Measurements from ENCODE around the gene HCN2.
A peak's percentile ranks its signal among the peaks of the same experiment; 100 is the strongest.

Gene HCN2

DNA sequence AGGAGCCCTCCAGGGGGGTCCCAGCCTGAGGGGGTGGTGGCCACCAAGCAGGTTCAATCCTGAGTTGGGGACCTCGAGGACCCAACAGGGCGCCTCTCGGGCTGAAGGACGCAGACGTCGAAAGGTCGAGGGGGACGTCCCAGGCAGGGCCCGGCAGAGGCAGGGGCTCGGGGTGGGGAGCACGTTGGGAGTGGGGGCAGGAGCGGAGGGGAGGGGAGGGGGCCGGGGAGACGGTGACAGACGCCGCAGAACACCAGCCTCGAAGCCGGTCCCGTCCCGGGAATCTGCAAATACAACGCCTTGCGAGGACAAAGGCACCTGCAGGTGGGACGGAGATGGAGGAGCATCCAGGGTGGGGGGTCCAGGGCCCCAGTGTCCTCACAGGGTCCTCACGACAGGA is 54.1 kb downstream of the HCN2 start:
- no peak for DNase-seq

DNA sequence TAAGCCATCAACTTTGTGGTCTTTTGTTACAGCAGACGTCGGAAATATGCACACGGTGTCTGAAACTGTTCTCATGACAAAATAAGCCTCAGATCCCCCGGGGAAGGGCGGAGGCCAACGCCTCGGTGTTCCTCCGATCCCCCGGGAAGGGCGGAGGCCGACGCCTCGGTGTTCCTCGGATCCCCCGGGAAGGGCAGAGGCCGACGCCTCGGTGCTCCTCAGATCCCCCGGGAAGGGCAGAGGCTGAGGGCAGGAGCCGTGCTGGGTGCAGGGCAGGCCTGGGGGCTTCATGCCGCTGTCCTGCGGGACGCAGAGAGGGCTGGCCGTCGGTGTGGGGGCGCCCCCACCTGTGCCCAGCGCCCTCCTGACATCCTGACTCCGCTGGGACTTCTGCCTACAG is 54.7 kb downstream of the HCN2 start:
- DNase-seq, result no peak

DNA sequence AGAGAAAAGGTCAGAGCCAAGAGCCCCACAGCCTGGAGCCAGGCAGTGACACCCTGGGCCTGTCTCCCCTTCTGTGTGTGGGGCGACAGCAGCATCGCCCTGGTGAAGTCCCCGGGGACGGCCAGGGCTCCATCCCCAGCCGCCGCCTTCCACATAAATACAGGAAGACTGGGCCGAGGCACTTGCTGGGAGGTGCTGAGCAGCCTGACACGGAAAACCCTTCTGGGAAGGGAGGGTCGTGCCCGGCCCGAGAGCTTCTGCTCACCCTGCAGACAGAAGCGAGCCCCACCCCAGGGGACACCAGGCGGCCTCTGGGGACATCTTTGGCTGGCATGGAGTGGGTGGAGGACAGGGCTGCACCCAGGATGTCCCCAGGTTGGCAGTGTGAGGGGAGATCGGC is 55.1 kb downstream of the HCN2 start:
- DNase-seq, result no peak

DNA sequence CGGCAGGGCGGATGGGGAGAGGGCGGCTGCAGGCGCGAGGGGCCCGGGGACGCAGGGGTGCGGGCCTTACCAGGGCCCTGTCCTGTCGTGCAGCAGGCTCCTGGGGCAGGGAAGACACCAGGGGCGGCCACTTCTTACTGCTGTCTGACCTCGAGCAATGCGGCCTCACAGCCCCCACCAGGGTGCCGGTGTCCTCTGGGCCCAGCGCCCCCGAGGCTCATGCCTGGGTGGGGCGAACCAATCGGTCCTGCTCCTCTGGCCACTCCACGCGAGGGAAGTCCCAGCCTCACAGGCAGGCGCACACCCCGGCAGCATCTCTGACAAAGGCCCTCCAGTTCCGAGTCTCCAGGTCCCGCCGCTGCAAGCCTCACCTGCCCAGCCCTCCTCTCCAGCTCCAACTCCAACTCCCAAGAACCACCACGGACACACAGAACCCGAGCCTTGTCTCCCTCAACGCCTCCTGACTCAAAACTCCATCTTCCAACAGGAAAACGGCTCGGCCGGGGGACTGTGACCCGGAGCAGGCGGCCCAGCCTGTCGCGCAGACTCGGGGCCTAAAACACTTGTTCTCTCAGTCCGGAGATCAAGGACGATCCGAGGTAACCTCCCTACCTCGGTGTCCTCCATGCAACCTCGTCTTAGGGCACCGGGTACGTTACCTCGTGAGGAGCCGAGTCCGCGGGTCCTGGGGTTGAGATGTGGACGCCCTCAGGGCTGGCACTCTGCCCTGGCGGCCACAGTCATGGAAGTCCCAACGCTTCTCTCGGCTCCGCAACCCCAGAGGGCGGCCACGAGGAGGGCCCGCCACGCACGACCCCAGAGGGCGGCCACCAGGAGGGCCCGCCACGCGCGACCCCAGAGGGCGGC is 56.5 kb downstream of the HCN2 start:
- no peak for DNase-seq

DNA sequence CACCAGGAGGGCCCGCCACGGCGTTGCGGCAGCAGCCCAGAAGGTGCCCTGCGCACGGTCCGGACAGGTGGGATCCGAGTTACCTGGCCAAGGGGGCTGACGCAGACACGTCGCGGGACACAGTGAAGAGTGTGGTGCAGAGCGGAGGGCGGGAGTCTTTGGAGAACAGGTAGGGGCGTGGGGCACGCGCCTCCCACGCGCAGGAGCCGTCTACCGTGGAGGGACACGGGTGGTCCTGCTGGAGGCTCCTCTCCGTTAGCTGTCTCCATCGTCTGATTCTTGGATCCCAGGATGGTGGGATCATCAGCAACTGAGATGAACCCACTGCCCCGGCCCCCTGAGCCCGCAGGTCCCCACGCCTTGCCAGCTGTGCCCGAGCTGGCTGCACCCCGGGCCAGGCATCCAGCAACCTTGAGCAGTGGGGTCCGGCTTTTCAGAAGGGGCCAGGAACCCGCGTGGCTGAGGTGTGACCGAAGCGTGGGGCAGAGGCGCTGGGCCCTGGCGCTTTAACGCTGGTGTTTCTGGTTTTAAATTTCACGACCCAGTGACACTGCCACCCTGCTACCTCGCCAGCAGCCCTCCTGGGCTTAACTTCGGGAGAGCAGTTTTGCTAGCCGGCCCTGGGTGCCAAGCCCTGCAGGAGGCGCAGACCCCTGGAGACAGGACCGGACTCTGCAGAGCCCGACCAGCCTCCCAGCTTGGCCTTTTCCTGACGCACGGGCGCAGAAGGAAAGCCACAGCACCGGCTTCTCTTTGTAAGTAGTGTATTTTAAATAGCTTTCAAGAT is 57.3 kb downstream of the HCN2 start:
- no peak for DNase-seq

DNA sequence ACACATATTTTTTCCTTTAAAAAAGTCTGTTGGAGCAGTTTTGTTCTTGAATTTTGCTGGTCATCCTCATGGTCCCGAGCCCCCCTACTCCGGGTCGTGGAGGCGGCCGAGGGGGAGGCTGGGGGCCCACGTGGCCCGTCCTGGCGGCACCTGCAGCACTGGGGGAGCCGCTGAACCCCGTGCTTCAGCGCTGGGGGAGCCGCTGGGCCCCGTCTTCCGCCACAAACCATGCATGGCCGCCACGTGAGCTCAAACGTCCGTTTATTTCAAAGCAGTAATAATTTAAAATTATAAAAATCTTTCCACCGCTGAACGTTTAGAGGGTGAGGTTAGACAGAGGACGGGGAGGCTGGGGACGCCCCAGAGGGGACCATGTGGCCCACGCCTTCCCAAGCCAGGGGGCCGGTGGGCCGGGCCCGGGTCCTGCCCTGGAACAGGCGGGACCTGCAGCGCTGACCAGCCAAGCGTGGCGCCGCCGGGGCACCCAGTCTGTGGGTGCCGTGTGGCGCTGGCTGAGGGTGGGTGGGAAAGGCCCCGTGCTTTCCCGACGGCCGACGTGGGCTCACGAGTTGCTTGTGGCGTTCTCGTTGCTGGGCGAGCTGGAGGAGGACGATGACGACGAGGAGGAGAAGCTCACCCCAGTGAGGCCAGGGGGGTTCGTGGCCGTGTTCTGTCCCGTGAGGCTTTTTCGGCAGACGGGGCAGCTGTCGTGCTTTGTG is 58.0 kb downstream of the HCN2 start:
- DNase-seq, result no peak

DNA sequence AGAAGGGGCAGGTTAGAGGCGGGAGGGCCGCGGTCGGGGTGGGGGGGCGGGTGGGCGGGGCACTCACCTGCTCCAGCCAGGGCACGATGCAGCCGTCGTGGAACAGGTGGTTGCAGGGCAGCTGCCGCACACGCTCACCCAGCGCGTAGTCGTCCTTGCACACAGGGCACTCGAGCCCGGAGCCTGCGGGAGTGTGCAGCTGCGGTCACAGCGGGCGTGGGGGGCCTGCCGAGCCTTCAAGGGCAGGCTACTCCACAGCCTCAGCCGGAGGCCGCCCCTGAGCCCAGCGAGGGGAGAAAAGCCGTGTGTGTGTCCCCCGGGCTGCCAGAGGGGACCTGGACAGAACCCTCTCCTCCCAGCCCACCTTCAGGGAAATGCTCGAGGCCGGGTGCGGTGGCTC is 58.6 kb downstream of the HCN2 start:
- no peak for DNase-seq

DNA sequence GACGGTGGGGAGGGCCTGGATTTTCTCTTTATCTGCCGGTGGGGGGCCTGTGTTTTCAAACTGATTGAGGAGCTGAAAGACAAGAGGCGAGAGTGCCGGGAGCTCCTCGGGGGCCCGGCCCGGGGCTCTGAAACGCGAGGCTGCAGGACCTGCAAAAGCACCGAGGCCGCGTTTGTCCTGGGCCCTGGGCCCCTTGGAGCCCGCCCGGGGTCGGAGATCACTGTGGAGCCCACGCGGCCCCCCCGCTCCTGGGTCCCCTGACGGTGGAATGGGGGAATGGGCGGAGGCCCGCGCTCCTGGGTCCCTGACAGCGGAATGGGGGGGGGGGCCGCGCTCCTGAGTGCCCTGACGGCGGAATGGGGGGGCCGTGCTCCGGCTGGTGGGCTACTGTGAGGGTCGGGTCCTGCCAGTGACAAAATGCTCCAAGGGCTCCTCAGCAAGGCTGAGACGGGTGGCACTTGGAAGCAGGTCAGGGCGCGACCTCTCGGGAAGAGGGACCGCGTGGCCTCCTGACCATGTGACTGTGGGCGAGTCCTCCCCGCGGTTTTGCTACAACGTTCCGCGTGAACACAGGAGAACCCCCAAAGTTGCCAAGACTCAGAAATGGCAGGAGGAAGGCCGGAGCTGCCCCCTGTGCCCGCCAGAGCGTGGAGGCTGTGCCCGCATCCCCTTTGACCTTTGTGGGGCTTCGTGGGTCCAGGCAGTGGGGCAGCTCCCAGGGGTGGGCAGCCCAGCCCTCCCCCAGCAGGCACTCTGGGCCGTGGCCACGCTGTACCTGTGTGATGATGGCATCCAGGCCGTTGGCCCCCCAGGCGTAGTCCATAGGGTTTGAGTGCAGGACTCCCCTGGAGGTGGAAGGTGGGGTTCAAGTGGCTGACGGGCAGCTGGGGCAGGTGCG is 59.5 kb downstream of the HCN2 start:
- no peak for DNase-seq

DNA sequence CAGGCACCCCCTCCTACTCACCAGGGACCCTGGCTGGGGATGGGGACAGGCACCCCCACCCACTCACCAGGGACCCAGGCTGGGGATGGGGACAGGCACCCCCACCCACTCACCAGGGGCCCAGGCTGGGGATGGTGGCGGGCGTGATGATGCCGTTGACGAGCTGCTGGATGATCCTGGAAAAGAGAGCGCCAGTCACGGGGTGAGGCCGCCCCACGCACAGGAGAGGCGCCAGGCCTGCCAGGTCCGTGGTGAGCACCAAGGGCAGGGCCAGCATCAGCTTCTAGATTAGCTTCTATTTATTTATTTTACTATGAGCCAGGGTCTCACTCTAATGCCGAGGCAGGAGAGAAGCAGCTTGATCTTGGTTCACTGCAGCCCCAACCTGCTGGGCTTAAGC is 60.4 kb downstream of the HCN2 start:
- no peak for DNase-seq

DNA sequence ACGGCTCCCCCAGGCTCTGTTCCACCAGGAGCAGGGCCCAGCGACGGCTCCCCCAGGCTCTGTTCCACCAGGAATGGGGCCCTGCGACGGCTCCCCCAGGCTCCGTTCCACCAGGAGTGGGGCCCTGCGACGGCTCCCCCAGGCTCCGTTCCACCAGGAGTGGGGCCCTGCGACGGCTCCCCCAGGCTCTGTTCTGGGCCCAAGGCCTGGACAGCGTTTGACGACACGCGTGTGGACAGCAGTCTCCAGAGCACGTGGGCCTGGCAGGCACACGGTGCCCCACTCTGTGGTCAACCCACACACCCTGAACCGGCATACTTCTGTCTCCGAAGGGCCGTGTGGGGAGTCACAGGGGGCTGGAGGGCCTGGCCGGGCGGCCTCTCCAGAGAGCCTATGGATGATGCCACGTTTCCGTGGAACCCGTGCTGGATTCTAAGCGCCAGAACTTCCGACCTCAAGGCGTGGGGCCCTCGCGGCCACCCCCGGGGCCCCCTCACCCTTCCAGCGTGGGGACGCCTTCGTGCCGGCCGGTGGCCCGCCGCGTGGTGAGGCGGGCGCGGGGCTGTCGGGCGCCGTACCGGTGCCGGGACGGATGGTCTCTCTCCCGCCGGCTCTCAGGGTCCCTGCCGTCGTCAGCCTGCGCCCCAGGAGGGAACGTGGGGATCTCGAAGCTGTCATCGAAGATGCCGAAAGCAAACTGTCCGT is 61.6 kb downstream of the HCN2 start:
- no peak for DNase-seq

DNA sequence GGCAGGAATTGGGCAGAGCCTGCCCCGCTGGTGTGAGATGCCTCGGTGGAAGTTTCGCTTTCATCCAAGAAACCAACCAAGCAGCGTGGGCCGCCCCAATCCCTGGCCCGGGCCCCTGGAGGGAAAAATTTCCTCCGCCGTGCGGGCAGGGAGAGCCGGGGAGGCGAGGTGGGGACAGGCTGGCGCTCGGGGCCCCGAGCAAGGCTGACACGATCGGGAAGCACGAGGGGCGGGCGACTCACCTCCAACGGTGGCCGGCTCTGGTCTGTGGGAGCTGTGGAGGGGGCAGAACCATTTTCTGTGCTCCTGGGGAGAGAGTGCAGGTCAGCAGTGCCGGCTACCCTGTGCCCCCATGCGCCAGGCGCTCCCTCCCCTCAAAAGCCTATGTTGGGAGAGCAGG is 62.3 kb downstream of the HCN2 start:
- DNase-seq, result no peak

DNA sequence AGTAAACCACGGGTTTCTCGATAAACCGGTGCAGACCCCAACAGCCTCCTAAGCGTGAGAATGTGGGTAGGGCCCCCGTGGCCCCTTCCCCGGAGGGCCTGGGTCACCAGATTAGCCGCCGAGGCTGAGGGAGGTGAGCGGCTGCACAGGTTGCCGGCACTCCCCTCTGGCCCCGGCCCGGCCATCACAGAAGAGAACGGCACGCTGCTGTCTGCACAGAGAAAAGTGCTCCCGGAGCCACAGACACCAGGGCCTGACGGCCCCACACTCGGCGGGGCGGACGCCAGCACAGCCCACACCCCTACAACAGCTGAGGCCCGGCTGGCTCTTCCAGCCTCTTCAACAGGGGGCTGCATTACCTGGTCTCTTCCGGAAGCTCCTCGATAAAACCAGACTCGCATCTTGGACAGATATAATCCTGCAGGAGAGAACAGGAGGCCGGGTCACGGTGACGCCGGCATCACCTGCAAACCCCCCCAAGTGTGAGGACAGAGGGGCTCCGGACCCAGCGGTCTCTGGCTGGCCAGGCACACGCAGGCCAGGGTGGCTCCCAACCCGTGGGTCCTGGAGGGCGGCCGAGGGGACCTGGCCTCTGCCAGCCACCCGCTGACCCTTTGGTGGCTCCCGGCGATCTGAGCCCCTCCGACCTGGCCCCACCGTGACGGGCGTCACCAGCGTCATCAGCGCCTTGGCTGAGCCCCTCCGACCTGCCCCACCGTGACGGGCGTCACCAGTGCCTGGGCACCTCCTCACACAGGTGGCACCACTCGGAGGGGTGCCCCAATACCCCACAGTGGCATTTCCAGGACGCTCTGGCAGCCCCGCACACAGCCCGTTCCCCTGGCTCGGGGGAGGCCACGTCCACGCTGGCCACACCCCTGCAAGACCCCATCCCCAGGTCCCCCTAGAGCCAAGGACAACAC is 63.0 kb downstream of the HCN2 start:
- no peak for DNase-seq

DNA sequence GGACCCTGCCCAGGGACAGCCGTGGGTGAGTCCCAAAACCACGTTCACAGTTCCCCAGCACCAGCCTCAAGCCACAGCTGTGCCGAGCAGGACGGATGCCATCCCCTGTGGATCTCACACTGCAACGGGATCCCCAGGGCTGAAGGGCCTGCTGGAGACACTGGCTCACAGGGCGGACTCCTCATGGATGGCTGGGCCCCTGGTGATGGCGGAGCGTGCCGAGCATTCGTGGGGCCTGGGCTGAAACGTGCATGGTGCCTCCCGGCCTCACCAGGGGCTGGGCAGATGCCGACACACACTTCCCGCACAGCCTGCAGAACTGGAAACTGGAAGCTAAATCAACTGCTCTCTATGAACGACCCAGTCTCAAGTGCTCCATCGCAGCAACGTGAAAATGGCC is 63.7 kb downstream of the HCN2 start:
- no peak for DNase-seq

DNA sequence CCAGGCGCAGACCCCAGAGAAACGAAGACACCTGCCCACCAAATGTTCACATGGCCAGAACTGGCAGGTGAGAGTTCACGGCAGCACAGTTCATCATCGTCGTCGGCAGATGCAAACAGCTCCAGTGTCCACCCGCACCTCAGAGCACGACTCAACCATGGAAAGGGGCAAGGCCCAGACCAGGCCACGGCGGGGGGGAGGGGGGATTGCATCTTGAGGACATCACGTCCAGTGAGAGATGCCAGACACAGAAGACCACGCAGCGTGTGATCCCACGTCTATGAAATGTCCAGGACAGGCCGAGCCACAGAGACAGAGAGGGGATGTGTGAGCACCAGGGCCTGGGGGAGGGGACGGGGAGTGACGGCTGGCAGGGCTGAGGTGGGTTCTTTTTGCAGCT is 66.0 kb downstream of the HCN2 start:
- no peak for DNase-seq

DNA sequence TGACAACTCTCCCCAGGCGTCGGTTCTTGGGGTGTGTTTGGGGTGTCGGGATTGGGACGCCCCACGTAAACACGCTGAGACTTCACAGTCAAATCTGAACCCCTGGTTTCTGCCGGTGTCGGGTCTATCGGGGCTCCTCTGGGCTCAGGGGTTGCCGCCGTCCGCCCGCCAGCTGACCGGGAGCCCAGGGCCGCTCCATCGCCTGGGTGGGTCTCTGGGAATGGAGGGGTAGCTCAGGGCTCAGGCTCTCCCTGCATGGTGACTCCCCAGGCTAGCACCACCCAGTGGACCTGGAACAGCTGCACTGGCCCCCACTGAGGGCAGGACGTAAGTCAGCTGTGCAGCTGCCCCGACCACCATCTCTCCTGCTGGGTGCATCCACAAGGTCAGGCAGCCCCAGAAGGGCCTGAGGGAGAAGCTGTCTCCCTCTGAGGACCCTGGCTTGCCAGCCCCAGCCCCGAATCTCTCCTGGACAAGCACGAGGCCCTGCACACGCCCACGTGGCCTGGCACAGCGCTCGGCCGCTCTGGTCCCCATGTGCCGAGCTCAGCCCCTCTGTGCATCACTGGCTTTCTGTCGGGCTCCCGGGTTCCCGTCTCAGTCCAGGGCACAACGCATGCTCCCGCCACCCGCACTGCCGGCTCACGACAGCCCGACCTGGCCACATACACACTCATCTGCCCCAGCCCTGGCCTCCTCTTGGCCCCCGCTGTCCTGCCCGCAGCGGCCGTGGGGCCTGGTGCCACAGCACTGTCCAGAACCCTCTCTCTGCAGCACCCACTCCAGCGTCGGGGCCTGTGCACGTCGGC is 67.3 kb downstream of the HCN2 start:
- DNase-seq, result no peak

DNA sequence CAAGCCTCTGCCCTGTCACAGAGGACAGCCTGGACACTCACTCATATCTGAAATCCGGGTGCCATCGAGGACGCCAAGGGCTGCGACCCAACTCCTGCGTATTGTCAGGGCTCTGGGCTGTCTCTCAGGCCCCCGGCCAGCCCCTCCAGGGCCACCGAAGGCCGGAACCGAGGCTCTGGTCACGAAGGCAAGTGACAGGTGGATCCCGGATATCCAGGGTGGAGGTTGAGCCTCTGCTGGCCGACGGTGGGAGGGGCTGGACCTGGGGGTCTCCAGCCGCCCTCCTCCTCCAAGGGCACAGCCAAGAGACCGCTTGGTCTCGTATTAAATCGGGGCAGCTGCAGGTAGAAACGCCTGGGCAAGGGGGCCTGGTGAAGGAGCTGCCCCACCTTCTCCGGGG is 67.9 kb downstream of the HCN2 start:
- no peak for DNase-seq

DNA sequence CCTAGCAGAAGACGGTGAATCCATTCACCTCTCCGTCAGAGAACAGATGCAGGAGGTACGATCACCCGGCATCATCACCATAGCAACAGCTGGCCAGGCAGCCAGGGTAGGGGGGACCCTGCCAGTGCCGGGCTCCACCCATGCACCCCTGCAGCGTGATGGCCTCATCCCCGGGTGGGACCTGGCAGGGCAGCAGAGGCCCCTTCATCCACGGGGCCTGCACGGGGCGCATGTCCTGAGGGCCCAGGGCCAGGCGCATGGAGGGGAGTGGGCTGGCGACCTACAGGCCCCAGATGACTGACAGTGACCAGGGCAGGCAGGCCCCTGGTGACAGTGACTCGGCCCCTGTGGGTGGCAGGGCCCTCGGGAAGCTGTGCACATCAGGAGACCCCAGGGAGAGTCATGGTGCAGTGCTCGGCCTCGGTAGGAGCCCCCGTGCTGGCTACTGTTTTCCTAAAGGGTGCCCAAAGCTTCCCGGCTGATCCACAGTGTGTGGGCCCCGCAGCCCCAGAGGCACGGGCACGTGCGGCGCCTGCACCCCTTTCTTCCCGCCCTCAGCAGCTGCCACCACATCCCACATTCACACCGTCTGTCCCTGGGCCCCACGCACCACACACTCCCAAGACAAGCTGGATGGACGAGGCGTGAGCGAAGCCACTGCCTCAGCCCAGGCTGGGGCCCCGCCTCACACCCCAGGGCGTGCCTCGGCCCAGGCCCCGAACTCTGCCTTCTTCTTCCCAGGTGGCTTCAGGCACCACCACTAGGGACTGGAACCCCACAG is 68.6 kb downstream of the HCN2 start:
- no peak for DNase-seq

DNA sequence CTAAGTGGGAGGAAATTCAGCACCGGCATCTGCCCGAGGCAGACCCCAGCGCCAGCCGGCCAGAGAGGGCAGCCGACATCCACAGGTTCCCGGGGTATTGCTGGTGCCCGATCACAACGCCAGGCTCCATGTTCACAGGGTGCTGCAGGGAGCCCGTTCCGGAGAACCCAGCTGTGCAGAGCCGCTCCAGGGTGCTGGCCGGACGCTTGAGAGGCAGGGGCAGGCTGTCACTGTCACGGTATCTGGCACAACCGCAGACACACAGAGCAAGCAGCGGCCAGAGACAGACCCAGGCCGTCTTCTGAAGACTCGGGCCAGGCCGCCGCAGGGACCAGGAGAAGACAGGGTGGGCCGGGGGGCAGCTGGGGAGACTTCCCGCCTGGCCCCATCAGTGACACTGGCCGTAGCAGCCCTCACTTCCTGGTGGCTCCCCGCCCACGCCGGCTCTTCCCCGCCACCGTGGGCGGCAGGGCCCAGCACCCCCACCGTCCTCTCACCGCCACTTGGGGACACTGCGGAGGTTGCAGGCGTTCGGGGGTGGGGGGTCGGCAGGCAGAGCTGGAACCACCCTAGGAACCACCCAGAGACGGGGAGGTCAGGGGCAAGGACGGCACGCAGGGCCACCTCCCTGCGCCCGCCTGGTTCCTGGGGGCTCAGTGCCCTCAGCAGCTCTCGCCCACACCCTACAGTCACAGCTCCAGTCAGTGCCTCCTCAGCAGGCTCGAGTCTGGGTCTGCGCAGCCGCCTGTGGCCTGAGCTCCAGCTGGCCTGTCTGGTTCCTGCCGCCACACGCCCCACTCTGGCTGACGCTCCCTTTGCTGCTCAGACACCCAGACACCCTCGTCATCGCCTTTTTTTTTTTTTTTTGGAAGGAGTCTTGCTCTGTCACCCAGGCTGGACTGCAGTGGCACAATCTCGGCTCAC is 69.5 kb downstream of the HCN2 start:
- DNase-seq, result peak; percentile 81

Data from activated effector memory CD4-positive, alpha-beta T cell treated with anti-CD3 and anti-CD28 coated beads, Interleukin-2, amount 50 U/mL, for 16 hours (primary cell).